ENCODE data around the gene SMLR1. TPM values are rescaled to one million over a fixed set of nuclear protein-coding genes. Genes with fewer than 3 reads are reported as not detected.

SMLR1 gene
- total RNA-seq, 2 experiments from 2014 or later: not detected

GRCh38 chr6:130858054-130858453, 30.8 kb downstream of the SMLR1 start:
- H3K27ac Mint-ChIP-seq: no peak overlapping the region
- peaks cover 1% of the 10 kb centered on the region for H3K36me3 Mint-ChIP-seq
- no peaks in the 10 kb centered on the region for H3K4me1 Mint-ChIP-seq
- no peaks in the 10 kb centered on the region for H3K27me3 Mint-ChIP-seq
- no peaks in the 10 kb centered on the region for H3K9me3 Mint-ChIP-seq
- no peak overlapping the region for H3K4me3 Mint-ChIP-seq
- DNase-seq: no peak

GRCh38 chr6:130858498-130859160, 31.4 kb downstream of the SMLR1 start:
- peaks cover 1% of the 10 kb centered on the region for H3K36me3 Mint-ChIP-seq
- DNase-seq: no peak
- H3K4me3 Mint-ChIP-seq: no peak overlapping the region
- H3K9me3 Mint-ChIP-seq: no peaks in the 10 kb centered on the region
- no peak overlapping the region for H3K27ac Mint-ChIP-seq
- no peaks in the 10 kb centered on the region for H3K27me3 Mint-ChIP-seq
- H3K4me1 Mint-ChIP-seq: no peaks in the 10 kb centered on the region

GRCh38 chr6:130859161-130859867, 32.1 kb downstream of the SMLR1 start:
- Mint-ChIP-seq H3K27me3 (no peaks in the 10 kb centered on the region), H3K4me3 (no peak overlapping the region), H3K4me1 (no peaks in the 10 kb centered on the region), H3K36me3 (peaks cover 1% of the 10 kb centered on the region), H3K27ac (no peak overlapping the region), H3K9me3 (no peaks in the 10 kb centered on the region)
- DNase-seq: no peak

GRCh38 chr6:130862370-130862769, 35.2 kb downstream of the SMLR1 start:
- Mint-ChIP-seq H3K4me1 (no peaks in the 10 kb centered on the region), H3K27me3 (no peaks in the 10 kb centered on the region)

GRCh38 chr6:130863415-130864230, 36.4 kb downstream of the SMLR1 start:
- peaks cover 2% of the 10 kb centered on the region for H3K36me3 Mint-ChIP-seq
- DNase-seq: no peak
- H3K4me1 Mint-ChIP-seq: no peaks in the 10 kb centered on the region
- no peaks in the 10 kb centered on the region for H3K9me3 Mint-ChIP-seq
- no peak overlapping the region for H3K4me3 Mint-ChIP-seq
- no peak overlapping the region for H3K27ac Mint-ChIP-seq
- H3K27me3 Mint-ChIP-seq: no peaks in the 10 kb centered on the region

More at GRCh38 chr6:130862370-130862769, 35.2 kb downstream of the SMLR1 start:
- H3K4me3 Mint-ChIP-seq: no peak overlapping the region
- H3K9me3 Mint-ChIP-seq: no peaks in the 10 kb centered on the region
- peaks cover 2% of the 10 kb centered on the region for H3K36me3 Mint-ChIP-seq
- DNase-seq: no peak
- no peak overlapping the region for H3K27ac Mint-ChIP-seq

- no peaks in the 10 kb centered on the region for H3K9me3 Mint-ChIP-seq
- H3K36me3 Mint-ChIP-seq: peaks cover 2% of the 10 kb centered on the region
- H3K27me3 Mint-ChIP-seq: no peaks in the 10 kb centered on the region
- H3K4me1 Mint-ChIP-seq: no peaks in the 10 kb centered on the region
- no peak overlapping the region for H3K27ac Mint-ChIP-seq
- no peak for DNase-seq
- H3K4me3 Mint-ChIP-seq: no peak overlapping the region
Observed at GRCh38 chr6:130864344-130864743, 37.1 kb downstream of the SMLR1 start.

- no peak for DNase-seq
- no peaks in the 10 kb centered on the region for H3K9me3 Mint-ChIP-seq
- H3K4me3 Mint-ChIP-seq: no peak overlapping the region
- H3K36me3 Mint-ChIP-seq: peaks cover 10% of the 10 kb centered on the region
- no peak overlapping the region for H3K27ac Mint-ChIP-seq
- no peaks in the 10 kb centered on the region for H3K4me1 Mint-ChIP-seq
- no peaks in the 10 kb centered on the region for H3K27me3 Mint-ChIP-seq
Observed at GRCh38 chr6:130865793-130866192, 38.6 kb downstream of the SMLR1 start.

- Mint-ChIP-seq H3K36me3 (peaks cover 10% of the 10 kb centered on the region), H3K4me1 (no peaks in the 10 kb centered on the region), H3K4me3 (no peak overlapping the region), H3K9me3 (no peaks in the 10 kb centered on the region), H3K27ac (no peak overlapping the region), H3K27me3 (no peaks in the 10 kb centered on the region)
- no peak for DNase-seq
Observed at GRCh38 chr6:130869681-130870080, 42.5 kb downstream of the SMLR1 start.

GRCh38 chr6:130870179-130870880, 43.1 kb downstream of the SMLR1 start:
- DNase-seq: no peak
- Mint-ChIP-seq H3K27ac (no peak overlapping the region), H3K36me3 (peaks cover 9% of the 10 kb centered on the region), H3K4me1 (no peaks in the 10 kb centered on the region), H3K9me3 (no peaks in the 10 kb centered on the region), H3K27me3 (no peaks in the 10 kb centered on the region), H3K4me3 (no peak overlapping the region)

GRCh38 chr6:130872250-130873095, 45.3 kb downstream of the SMLR1 start:
- no peak overlapping the region for H3K27ac Mint-ChIP-seq

GRCh38 chr6:130873746-130874145, 46.5 kb downstream of the SMLR1 start:
- Mint-ChIP-seq H3K4me1 (no peaks in the 10 kb centered on the region), H3K4me3 (no peak overlapping the region), H3K27me3 (no peaks in the 10 kb centered on the region), H3K9me3 (no peaks in the 10 kb centered on the region), H3K27ac (no peak overlapping the region), H3K36me3 (peaks cover 7% of the 10 kb centered on the region)
- no peak for DNase-seq

More at GRCh38 chr6:130872250-130873095, 45.3 kb downstream of the SMLR1 start:
- Mint-ChIP-seq H3K36me3 (peaks cover 7% of the 10 kb centered on the region), H3K4me3 (no peak overlapping the region), H3K27me3 (no peaks in the 10 kb centered on the region), H3K9me3 (no peaks in the 10 kb centered on the region), H3K4me1 (no peaks in the 10 kb centered on the region)
- peak; percentile 46 for DNase-seq

GRCh38 chr6:130879826-130880225, 52.6 kb downstream of the SMLR1 start:
- Mint-ChIP-seq H3K4me1 (no peaks in the 10 kb centered on the region), H3K27ac (no peak overlapping the region), H3K27me3 (no peaks in the 10 kb centered on the region), H3K4me3 (no peak overlapping the region), H3K36me3 (no peaks in the 10 kb centered on the region), H3K9me3 (no peaks in the 10 kb centered on the region)
- DNase-seq: no peak

GRCh38 chr6:130882370-130882769, 55.2 kb downstream of the SMLR1 start:
- Mint-ChIP-seq H3K36me3 (no peaks in the 10 kb centered on the region), H3K27me3 (no peaks in the 10 kb centered on the region), H3K27ac (no peak overlapping the region), H3K4me1 (no peaks in the 10 kb centered on the region), H3K4me3 (no peak overlapping the region), H3K9me3 (no peaks in the 10 kb centered on the region)
- DNase-seq: no peak
